ENCODE data around the gene CEP295NL.

The CEP295NL gene

DNA sequence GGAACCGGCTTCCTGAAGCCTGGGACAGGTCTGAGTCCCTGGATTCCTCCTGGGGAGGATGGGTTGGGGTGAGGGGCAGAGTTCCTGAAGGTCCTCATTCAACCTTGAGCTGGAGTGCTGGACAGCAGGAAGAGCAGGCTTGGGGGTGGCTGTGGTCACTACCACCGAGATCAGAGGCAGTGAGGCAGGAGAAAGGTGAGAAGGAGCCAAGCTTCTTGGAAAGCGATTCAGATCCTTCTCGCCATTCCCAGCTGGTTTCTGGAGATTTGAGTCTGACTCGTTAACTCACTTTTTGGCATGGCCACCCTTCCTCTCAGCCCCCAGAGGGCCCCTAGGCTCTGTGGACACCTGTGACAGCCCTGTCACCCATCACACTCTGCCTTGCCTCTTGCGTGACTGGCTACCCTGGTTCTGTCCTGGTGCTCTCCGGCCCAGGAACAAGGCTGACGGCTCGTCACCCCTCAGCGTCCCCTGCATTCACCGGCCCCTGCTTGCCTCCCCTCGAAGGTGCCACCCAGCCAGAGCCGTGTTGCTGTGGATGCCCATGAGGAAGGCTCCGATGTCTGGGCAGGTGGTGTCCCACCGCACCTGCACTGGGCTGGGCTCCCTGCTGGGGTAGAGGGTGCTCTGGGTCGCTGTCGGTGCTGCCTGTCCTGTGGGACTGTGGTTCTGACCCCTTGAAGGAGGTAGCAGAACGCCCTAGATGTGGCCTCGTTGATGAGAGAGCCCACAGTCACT is 31.8 kb upstream of the CEP295NL start:
- Histone ChIP-seq H3K4me3 (ENCODE audit: insufficient read depth in 1 of 2, low read depth in 1 of 2, low read length in 2 of 2) (peak overlapping the region in 1 of 2 experiments; percentile 60), H2AK5ac (ENCODE audit: low read length, severe bottlenecking) (peak overlapping the region; percentile 89), H3K4ac (ENCODE audit: low read depth in 1 of 2, low read length in 2 of 2) (peak overlapping the region; percentile 29 to 49), H3K36me3 (ENCODE audit: control insufficient read depth in 1 of 2, insufficient read depth in 2 of 2, low read depth in 1 of 2, low read length in 2 of 2) (no peaks in the 10 kb centered on the region), H3K9ac (ENCODE audit: low read length) (peak overlapping the region; percentile 86), H3K4me1 (ENCODE audit: control insufficient read depth, insufficient read depth, low read depth, low read length) (peaks cover 45% of the 10 kb centered on the region), H4K8ac (ENCODE audit: low read length) (peak overlapping the region; percentile 83), H3K4me2 (ENCODE audit: low read length, poor library complexity, severe bottlenecking) (peak overlapping the region; percentile 8), H3K14ac (ENCODE audit: low read length in 2 of 2) (no peak overlapping the region), H3K18ac (ENCODE audit: low read depth in 1 of 2, low read length in 2 of 2) (peak overlapping the region; percentile 87 to 97), H2BK12ac (ENCODE audit: low read length in 2 of 2) (peak overlapping the region; percentile 4 to 97), H3K9me3 (ENCODE audit: control insufficient read depth, low read length) (no peaks in the 10 kb centered on the region), H3K23ac (ENCODE audit: low read length in 2 of 2) (no peak overlapping the region), H3K27ac (ENCODE audit: low read length, poor library complexity, severe bottlenecking) (peak overlapping the region; percentile 98), H2BK15ac (ENCODE audit: low read depth, poor library complexity, severe bottlenecking) (peak overlapping the region; percentile 87), H2BK5ac (ENCODE audit: low read depth, low read length, poor library complexity, severe bottlenecking) (peak overlapping the region; percentile 84), H3K79me1 (replicated peaks; ENCODE audit: low read length, poor library complexity, severe bottlenecking) (no peaks in the 10 kb centered on the region), H3K27me3 (ENCODE audit: control insufficient read depth in 1 of 2, insufficient read depth in 1 of 2, low read length in 2 of 2) (no peaks in the 10 kb centered on the region), H2AFZ (ENCODE audit: low read depth, low read length) (no peak overlapping the region), H4K91ac (ENCODE audit: low read length) (peak overlapping the region; percentile 98), H2BK120ac (ENCODE audit: low read depth, low read length) (peak overlapping the region; percentile 81)
- no peak for DNase-seq
- WGBS: 83% methylated on average over 19 of the region's 19 CpGs

DNA sequence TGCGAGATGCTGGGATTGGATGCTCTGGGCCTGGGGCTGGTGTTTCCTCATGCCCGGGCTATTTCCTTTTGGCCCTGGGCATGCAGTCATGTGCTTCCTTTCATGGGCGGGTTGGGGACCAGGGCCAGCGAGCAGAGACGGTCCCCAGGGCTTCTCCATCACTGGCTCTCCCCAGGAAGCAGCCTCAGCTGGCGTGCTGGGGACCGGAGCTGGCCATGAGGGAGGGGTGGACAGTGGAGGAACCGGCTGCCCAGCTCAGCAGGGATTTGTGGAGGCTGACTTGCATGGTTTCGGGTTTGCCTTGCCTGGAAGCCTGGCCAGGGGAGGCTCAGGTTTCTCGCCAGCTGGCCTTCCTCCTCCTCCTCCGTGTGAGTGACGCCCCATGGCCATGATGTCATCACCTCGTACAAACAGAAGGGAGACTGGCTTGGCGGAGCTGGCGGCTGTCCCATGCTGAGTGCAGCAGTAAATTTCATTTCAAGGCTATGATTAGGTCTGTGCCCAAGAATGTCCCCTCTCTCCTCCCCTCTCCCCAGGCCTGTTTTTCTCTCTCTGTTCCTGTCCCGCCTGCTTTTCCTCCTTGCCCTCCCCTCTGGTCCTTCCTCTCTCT is 31.1 kb upstream of the CEP295NL start:
- Histone ChIP-seq H2BK12ac (ENCODE audit: low read length in 2 of 2) (peak overlapping the region; percentile 75 to 97), H2BK120ac (ENCODE audit: low read depth, low read length) (peak overlapping the region; percentile 50), H4K91ac (ENCODE audit: low read length) (peak overlapping the region; percentile 98), H2AK5ac (ENCODE audit: low read length, severe bottlenecking) (peak overlapping the region; percentile 92), H3K9ac (ENCODE audit: low read length) (peak overlapping the region; percentile 86), H3K4me3 (ENCODE audit: insufficient read depth in 1 of 2, low read depth in 1 of 2, low read length in 2 of 2) (peak overlapping the region in 1 of 2 experiments; percentile 60), H3K27me3 (ENCODE audit: control insufficient read depth in 1 of 2, insufficient read depth in 1 of 2, low read length in 2 of 2) (no peaks in the 10 kb centered on the region), H3K9me3 (ENCODE audit: control insufficient read depth, low read length) (no peaks in the 10 kb centered on the region), H2AFZ (ENCODE audit: low read depth, low read length) (no peak overlapping the region), H3K18ac (ENCODE audit: low read depth in 1 of 2, low read length in 2 of 2) (peak overlapping the region; percentile 87 to 97), H4K8ac (ENCODE audit: low read length) (peak overlapping the region; percentile 83), H3K4me1 (ENCODE audit: control insufficient read depth, insufficient read depth, low read depth, low read length) (peaks cover 38% of the 10 kb centered on the region), H3K27ac (ENCODE audit: low read length, poor library complexity, severe bottlenecking) (peak overlapping the region; percentile 98), H3K14ac (ENCODE audit: low read length in 2 of 2) (peak overlapping the region in 1 of 2 experiments; percentile 64), H3K79me1 (replicated peaks; ENCODE audit: low read length, poor library complexity, severe bottlenecking) (no peaks in the 10 kb centered on the region), H3K23ac (ENCODE audit: low read length in 2 of 2) (no peak overlapping the region), H2BK15ac (ENCODE audit: low read depth, poor library complexity, severe bottlenecking) (peak overlapping the region; percentile 95), H3K4ac (ENCODE audit: low read depth in 1 of 2, low read length in 2 of 2) (peak overlapping the region; percentile 83 to 87), H2BK5ac (ENCODE audit: low read depth, low read length, poor library complexity, severe bottlenecking) (peak overlapping the region; percentile 87), H3K4me2 (ENCODE audit: low read length, poor library complexity, severe bottlenecking) (peak overlapping the region; percentile 64), H3K36me3 (ENCODE audit: control insufficient read depth in 1 of 2, insufficient read depth in 2 of 2, low read depth in 1 of 2, low read length in 2 of 2) (no peaks in the 10 kb centered on the region)
- DNase-seq: peak; percentile 98
- WGBS: 17% methylated on average over 16 of the region's 16 CpGs

GRCh38 chr17:78933025-78933958 is 30.3 kb upstream of the CEP295NL start:
- H4K91ac ChIP-seq (ENCODE audit: low read length): peak overlapping the region; percentile 98
- peak overlapping the region in 1 of 2 experiments; percentile 2 for H3K23ac ChIP-seq (ENCODE audit: low read length in 2 of 2)
- H2AK5ac ChIP-seq (ENCODE audit: low read length, severe bottlenecking): peak overlapping the region; percentile 92
- H2BK120ac ChIP-seq (ENCODE audit: low read depth, low read length): peak overlapping the region; percentile 50
- H3K27me3 ChIP-seq (ENCODE audit: control insufficient read depth in 1 of 2, insufficient read depth in 1 of 2, low read length in 2 of 2): no peaks in the 10 kb centered on the region
- peak overlapping the region; percentile 75 to 88 for H2BK12ac ChIP-seq (ENCODE audit: low read length in 2 of 2)
- H3K36me3 ChIP-seq (ENCODE audit: control insufficient read depth in 1 of 2, insufficient read depth in 2 of 2, low read depth in 1 of 2, low read length in 2 of 2): no peaks in the 10 kb centered on the region
- peak overlapping the region; percentile 64 for H3K4me2 ChIP-seq (ENCODE audit: low read length, poor library complexity, severe bottlenecking)
- H3K4me1 ChIP-seq (ENCODE audit: control insufficient read depth, insufficient read depth, low read depth, low read length): peaks cover 39% of the 10 kb centered on the region
- peak overlapping the region; percentile 87 for H2BK5ac ChIP-seq (ENCODE audit: low read depth, low read length, poor library complexity, severe bottlenecking)
- peak overlapping the region in 1 of 2 experiments; percentile 64 for H3K14ac ChIP-seq (ENCODE audit: low read length in 2 of 2)
- peak overlapping the region; percentile 98 for H3K27ac ChIP-seq (ENCODE audit: low read length, poor library complexity, severe bottlenecking)
- no peaks in the 10 kb centered on the region for H3K9me3 ChIP-seq (ENCODE audit: control insufficient read depth, low read length)
- H4K8ac ChIP-seq (ENCODE audit: low read length): peak overlapping the region; percentile 83
- H3K4me3 ChIP-seq (ENCODE audit: insufficient read depth in 1 of 2, low read depth in 1 of 2, low read length in 2 of 2): peak overlapping the region in 1 of 2 experiments; percentile 60
- H2AFZ ChIP-seq (ENCODE audit: low read depth, low read length): peak overlapping the region; percentile 20
- H2BK15ac ChIP-seq (ENCODE audit: low read depth, poor library complexity, severe bottlenecking): peak overlapping the region; percentile 95
- peak overlapping the region; percentile 87 to 97 for H3K18ac ChIP-seq (ENCODE audit: low read depth in 1 of 2, low read length in 2 of 2)
- WGBS: 59% methylated on average over 18 of the region's 18 CpGs
- H3K4ac ChIP-seq (ENCODE audit: low read depth in 1 of 2, low read length in 2 of 2): peak overlapping the region; percentile 83 to 87
- H3K79me1 ChIP-seq (replicated peaks; ENCODE audit: low read length, poor library complexity, severe bottlenecking): no peaks in the 10 kb centered on the region
- peak overlapping the region; percentile 86 for H3K9ac ChIP-seq (ENCODE audit: low read length)
- DNase-seq: peak; percentile 98
